Panc1 (cell line): ENCODE measurements around the gene KIF17. TPM values are rescaled to one million over a fixed set of nuclear protein-coding genes. Genes with fewer than 3 reads are reported as not detected.

Experiments
- ATAC-seq: fragments of 200-7000 bp; cut with Tn5 transposase; 2 replicates; pipeline ENCODE4 v1.9.1; 2020; ENCODE audit warnings: mild to moderate bottlenecking, moderate library complexity
- BruUV-seq: library from RNA; stranded (reverse); fragments of 400-500 nt; replicated peaks from 2 replicates; lab custom pipeline; 2021; lab: Mats Ljungman, UMichigan
- CTCF ChIA-PET: fragments of 300-600 bp; sonication (Branson Sonifier 250); formaldehyde crosslinking; loops from one replicate; lab custom pipeline; 2022; ENCODE audit warnings: antibody characterized with exemption; lab: Charles Lee
- POLR2A ChIA-PET: fragments of 300-600 bp; sonication (Branson Sonifier 250); formaldehyde crosslinking; loops from one replicate; lab custom pipeline; 2022; ENCODE audit warnings: antibody characterized with exemption; lab: Charles Lee
- DNase-seq: peaks from one replicate; pipeline ENCODE4 v3.0.0-alpha.2; 2010; ENCODE audit warnings: low read depth, low spot score
- H3K27ac ChIP-seq: 2 replicates; pipeline ENCODE4 v1.5.1; 2011; ENCODE audit warnings: mild to moderate bottlenecking, low read length, inconsistent platforms
- H3K27me3 ChIP-seq: fragments of 200-500 bp; sonication (Bioruptor generic); 2 replicates; pipeline ENCODE4 v1.6.0; 2014; ENCODE audit warnings: low read length, inconsistent platforms; ENCODE audit not compliant: control insufficient read depth, insufficient read depth
- H3K36me3 ChIP-seq: fragments of 200-500 bp; sonication (Bioruptor generic); 2 replicates; pipeline ENCODE4 v1.5.1; 2014; ENCODE audit warnings: inconsistent platforms, mild to moderate bottlenecking, low read length, moderate library complexity; ENCODE audit not compliant: control insufficient read depth, insufficient read depth
- H3K4me1 ChIP-seq: 2 replicates; pipeline ENCODE4 v1.5.1; 2011; ENCODE audit warnings: inconsistent platforms, mild to moderate bottlenecking, low read length, moderate library complexity; ENCODE audit not compliant: control insufficient read depth, insufficient read depth
- H3K4me3 ChIP-seq, 2 experiments: 2 replicates each; pipeline ENCODE4 v1.5.1; 2011 to 2012; ENCODE audit warnings: low read depth in 2 of 2, low read length in 2 of 2, mild to moderate bottlenecking in 2 of 2, inconsistent platforms in 1 of 2, moderate library complexity in 1 of 2
- H3K9me3 ChIP-seq: fragments of 200-500 bp; sonication (Bioruptor generic); 2 replicates; pipeline ENCODE4 v1.5.1; 2014; ENCODE audit warnings: low read depth, mild to moderate bottlenecking, inconsistent platforms, low read length, moderate library complexity; ENCODE audit not compliant: control insufficient read depth, insufficient read depth
- POLR2AphosphoS5 ChIP-seq: IDR thresholded peaks from 2 replicates; pipeline ENCODE4 v1.6.1; 2012; ENCODE audit warnings: mild to moderate bottlenecking, low read depth, low read length, moderate library complexity
- REST ChIP-seq, 2 experiments: IDR thresholded peaks; 2 replicates each; pipeline ENCODE4 v1.6.1; 2011 to 2012; ENCODE audit warnings: low read depth in 2 of 2, control low read depth in 1 of 2, low read length in 1 of 2, mild to moderate bottlenecking in 1 of 2, moderate library complexity in 1 of 2; ENCODE audit not compliant: insufficient read depth in 1 of 2
- SIN3A ChIP-seq: IDR thresholded peaks from 2 replicates; pipeline ENCODE4 v1.6.1; 2012; ENCODE audit warnings: low read depth, mild to moderate bottlenecking, low read length, moderate library complexity, borderline replicate concordance; ENCODE audit not compliant: insufficient read depth
- TCF7L2 ChIP-seq: IDR thresholded peaks from 2 replicates; pipeline ENCODE4 v1.6.1; 2011; ENCODE audit warnings: mild to moderate bottlenecking, low read depth, low read length, inconsistent platforms
- in situ Hi-C: cut with HindIII; loops from 2 replicates; pipeline ENCODE4 v1.10.0; 2016; ENCODE audit warnings: low sequenced_read_pairs, low pct_unique_long_range_greater_than_20kb
- intact Hi-C: fragments of 100-400 bp; cut with micrococcal nuclease; formaldehyde crosslinking; loops from one replicate; pipeline ENCODE4 v1.10.0; 2022; ENCODE audit not compliant: unreplicated experiment
- total RNA-seq: library from RNA; stranded (reverse); gene quantifications from one replicate; pipeline ENCODE4 v1.2.1, GENCODE V29; 2021; ENCODE audit not compliant: unreplicated experiment
- TF ChIP-seq, protein P1 (sequence below): fragments of 450-650 bp; IDR thresholded peaks from 2 replicates; pipeline ENCODE4 v1.5.1; 2017; ENCODE audit warnings: mild to moderate bottlenecking

KIF17 gene
- total RNA-seq, 1 experiment from 2014 or later = 3.9 TPM

- Histone ChIP-seq H3K27ac (no peak overlapping the region), H3K27me3 (no peaks in the 10 kb centered on the region), H3K4me1 (no peaks in the 10 kb centered on the region), H3K36me3 (no peaks in the 10 kb centered on the region), H3K4me3 (no peak overlapping the region), H3K9me3 (no peaks in the 10 kb centered on the region)
- BruUV-seq = no TSS peak
- intact Hi-C loops = no loop called here
- ChIA-PET CTCF (no interaction called here), POLR2A (interaction anchor here (0.6 kb wide), 1 partner anchor 39 kb away, joined by 3 read pairs; no protein-coding TSS in a partner anchor)
- in situ Hi-C loops = no loop called here
- DNase-seq (no peak), ATAC-seq (no peak)
- no peak for TF ChIP-seq REST (IDR thresholded peaks at IDR 0.05; ENCODE audit: insufficient read depth in 1 of 2, low read depth in 2 of 2, low read length in 1 of 2)
- TF ChIP-seq SIN3A = no peak
- TF ChIP-seq, protein P1, sequence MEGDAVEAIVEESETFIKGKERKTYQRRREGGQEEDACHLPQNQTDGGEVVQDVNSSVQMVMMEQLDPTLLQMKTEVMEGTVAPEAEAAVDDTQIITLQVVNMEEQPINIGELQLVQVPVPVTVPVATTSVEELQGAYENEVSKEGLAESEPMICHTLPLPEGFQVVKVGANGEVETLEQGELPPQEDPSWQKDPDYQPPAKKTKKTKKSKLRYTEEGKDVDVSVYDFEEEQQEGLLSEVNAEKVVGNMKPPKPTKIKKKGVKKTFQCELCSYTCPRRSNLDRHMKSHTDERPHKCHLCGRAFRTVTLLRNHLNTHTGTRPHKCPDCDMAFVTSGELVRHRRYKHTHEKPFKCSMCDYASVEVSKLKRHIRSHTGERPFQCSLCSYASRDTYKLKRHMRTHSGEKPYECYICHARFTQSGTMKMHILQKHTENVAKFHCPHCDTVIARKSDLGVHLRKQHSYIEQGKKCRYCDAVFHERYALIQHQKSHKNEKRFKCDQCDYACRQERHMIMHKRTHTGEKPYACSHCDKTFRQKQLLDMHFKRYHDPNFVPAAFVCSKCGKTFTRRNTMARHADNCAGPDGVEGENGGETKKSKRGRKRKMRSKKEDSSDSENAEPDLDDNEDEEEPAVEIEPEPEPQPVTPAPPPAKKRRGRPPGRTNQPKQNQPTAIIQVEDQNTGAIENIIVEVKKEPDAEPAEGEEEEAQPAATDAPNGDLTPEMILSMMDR = no peak
- no peak for TF ChIP-seq POLR2AphosphoS5
- TF ChIP-seq TCF7L2 = no peak
Observed at GRCh38 chr1:20626098-20626427, 91.7 kb downstream of the KIF17 start.

GRCh38 chr1:20625176-20626097 lies 92.4 kb downstream of the KIF17 start:
- Histone ChIP-seq H3K27me3 (no peaks in the 10 kb centered on the region), H3K4me3 (no peak overlapping the region), H3K9me3 (no peaks in the 10 kb centered on the region), H3K36me3 (no peaks in the 10 kb centered on the region), H3K27ac (no peak overlapping the region), H3K4me1 (no peaks in the 10 kb centered on the region)
- TF ChIP-seq REST (IDR thresholded peaks at IDR 0.05; ENCODE audit: insufficient read depth in 1 of 2, low read depth in 2 of 2, low read length in 1 of 2) (no peak), TCF7L2 (no peak), POLR2AphosphoS5 (no peak), SIN3A (no peak)
- TF ChIP-seq, protein P1 = no peak
- no peak for ATAC-seq
- ChIA-PET CTCF (no interaction called here), POLR2A (interaction anchor here (0.6 kb wide), 1 partner anchor 39 kb away, joined by 3 read pairs; no protein-coding TSS in a partner anchor)
- intact Hi-C loops = no loop called here
- BruUV-seq = no TSS peak
- in situ Hi-C loops = no loop called here
- no peak for DNase-seq
